Measurements from ENCODE around the gene CDH3. TPM values are rescaled to one million over a fixed set of nuclear protein-coding genes. Genes with fewer than 3 reads are reported as not detected.

CDH3 gene
- total RNA-seq, result under 1 TPM in 2 of 3 donors, not detected in 1; 0.79 to 0.92 TPM
- total RNA-seq (2013), result 0.23 TPM

DNA sequence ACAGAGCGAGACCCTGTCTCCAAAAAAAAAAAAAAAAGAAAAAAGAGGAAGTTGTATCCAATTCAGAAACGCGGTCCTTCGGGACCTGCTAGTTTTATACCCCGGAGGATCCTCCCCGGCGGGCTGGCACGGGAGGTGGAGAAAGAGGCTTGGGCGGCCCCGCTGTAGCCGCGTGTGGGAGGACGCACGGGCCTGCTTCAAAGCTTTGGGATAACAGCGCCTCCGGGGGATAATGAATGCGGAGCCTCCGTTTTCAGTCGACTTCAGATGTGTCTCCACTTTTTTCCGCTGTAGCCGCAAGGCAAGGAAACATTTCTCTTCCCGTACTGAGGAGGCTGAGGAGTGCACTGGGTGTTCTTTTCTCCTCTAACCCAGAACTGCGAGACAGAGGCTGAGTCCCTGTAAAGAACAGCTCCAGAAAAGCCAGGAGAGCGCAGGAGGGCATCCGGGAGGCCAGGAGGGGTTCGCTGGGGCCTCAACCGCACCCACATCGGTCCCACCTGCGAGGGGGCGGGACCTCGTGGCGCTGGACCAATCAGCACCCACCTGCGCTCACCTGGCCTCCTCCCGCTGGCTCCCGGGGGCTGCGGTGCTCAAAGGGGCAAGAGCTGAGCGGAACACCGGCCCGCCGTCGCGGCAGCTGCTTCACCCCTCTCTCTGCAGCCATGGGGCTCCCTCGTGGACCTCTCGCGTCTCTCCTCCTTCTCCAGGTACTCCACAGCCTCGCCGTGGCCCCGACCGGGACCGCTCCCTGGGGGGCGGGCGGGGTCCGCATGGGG is at the start of gene CDH3:
Gene CDH3, plus strand, starts transcription at position 596 of the 779 bp plus-strand sequence. Its CDS starts 70 bp downstream, at position 666.
- H3K27ac ChIP-seq (ENCODE audit: low read length), result no peak within 1 kb of the TSS
- TF ChIP-seq, protein P1, sequence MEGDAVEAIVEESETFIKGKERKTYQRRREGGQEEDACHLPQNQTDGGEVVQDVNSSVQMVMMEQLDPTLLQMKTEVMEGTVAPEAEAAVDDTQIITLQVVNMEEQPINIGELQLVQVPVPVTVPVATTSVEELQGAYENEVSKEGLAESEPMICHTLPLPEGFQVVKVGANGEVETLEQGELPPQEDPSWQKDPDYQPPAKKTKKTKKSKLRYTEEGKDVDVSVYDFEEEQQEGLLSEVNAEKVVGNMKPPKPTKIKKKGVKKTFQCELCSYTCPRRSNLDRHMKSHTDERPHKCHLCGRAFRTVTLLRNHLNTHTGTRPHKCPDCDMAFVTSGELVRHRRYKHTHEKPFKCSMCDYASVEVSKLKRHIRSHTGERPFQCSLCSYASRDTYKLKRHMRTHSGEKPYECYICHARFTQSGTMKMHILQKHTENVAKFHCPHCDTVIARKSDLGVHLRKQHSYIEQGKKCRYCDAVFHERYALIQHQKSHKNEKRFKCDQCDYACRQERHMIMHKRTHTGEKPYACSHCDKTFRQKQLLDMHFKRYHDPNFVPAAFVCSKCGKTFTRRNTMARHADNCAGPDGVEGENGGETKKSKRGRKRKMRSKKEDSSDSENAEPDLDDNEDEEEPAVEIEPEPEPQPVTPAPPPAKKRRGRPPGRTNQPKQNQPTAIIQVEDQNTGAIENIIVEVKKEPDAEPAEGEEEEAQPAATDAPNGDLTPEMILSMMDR (IDR thresholded peaks at IDR 0.05), result no peak
- no peak within 1 kb of the TSS for H3K4me3 ChIP-seq (ENCODE audit: low read length)
- intact Hi-C loops (cut with micrococcal nuclease), result no loop called here
- WGBS (ENCODE audit: insufficient coverage), result 3% methylated on average over 53 of the region's 53 CpGs
- ATAC-seq (no peak), DNase-seq (peak in 1 of 2 donors; percentile 38)
- H3K27me3 ChIP-seq (ENCODE audit: control insufficient read depth, insufficient read depth, low read length), result peaks cover 37% of the 10 kb centered on the region
- no peaks in the 10 kb centered on the region for H3K9me3 ChIP-seq (ENCODE audit: control insufficient read depth, insufficient read depth, low read length)
- H3K27me3 Mint-ChIP-seq (ENCODE audit: low read depth in 2 of 2), result peaks cover 47 to 49% of the 10 kb centered on the region in 2 donors
- H3K9me3 Mint-ChIP-seq, result no peaks in the 10 kb centered on the region
- peaks cover 0 to 5% of the 10 kb centered on the region in 2 donors for H3K4me1 Mint-ChIP-seq
- peaks cover 15% of the 10 kb centered on the region for H3K4me1 ChIP-seq (ENCODE audit: control insufficient read depth, insufficient read depth, low read length)
- no peaks in the 10 kb centered on the region for H3K36me3 Mint-ChIP-seq
- no peaks in the 10 kb centered on the region for H3K36me3 ChIP-seq (ENCODE audit: control insufficient read depth, insufficient read depth, low read length)
- no peak within 1 kb of the TSS for H3K27ac Mint-ChIP-seq
- peak within 1 kb of the TSS; percentile 35 for H3K4me3 Mint-ChIP-seq

DNA sequence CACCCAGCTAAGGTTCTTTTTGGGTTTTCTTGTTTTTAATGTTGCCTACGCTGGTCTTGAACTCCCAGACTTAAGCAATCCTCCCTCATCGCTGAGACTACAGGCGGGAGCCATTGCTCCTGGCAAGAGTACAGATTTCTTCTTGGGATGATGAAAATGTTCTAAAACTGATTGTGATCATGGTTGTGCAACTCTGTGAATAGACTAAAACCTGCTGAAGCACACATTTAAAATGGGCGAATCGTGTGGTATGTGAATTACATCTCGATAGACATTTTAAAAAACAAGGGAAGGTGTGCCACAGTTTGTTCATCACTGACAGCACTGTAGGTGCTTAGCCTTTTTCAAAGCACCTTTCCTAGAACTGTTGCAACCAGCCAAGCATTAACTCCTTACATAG is 48.8 kb upstream of the CDH3 start:
- Histone ChIP-seq H3K9me3 (ENCODE audit: control insufficient read depth, insufficient read depth, low read length) (no peaks in the 10 kb centered on the region), H3K4me3 (ENCODE audit: low read length) (no peak overlapping the region), H3K36me3 (ENCODE audit: control insufficient read depth, insufficient read depth, low read length) (no peaks in the 10 kb centered on the region), H3K27ac (ENCODE audit: low read length) (no peak overlapping the region), H3K4me1 (ENCODE audit: control insufficient read depth, insufficient read depth, low read length) (no peaks in the 10 kb centered on the region), H3K27me3 (ENCODE audit: control insufficient read depth, insufficient read depth, low read length) (no peaks in the 10 kb centered on the region)
- Mint-ChIP-seq H3K4me1 (no peaks in the 10 kb centered on the region), H3K36me3 (no peaks in the 10 kb centered on the region), H3K9me3 (peaks cover 0 to 4% of the 10 kb centered on the region in 2 donors), H3K27ac (no peak overlapping the region), H3K27me3 (ENCODE audit: low read depth in 2 of 2) (peaks cover 0 to 3% of the 10 kb centered on the region in 2 donors), H3K4me3 (no peak overlapping the region)
- no peak for ATAC-seq
- WGBS (ENCODE audit: insufficient coverage), result 94% methylated on average over 5 of the region's 6 CpGs
- TF ChIP-seq, protein P1 (IDR thresholded peaks at IDR 0.05), result no peak
- no peak for DNase-seq
- intact Hi-C loops (cut with micrococcal nuclease), result no loop called here

DNA sequence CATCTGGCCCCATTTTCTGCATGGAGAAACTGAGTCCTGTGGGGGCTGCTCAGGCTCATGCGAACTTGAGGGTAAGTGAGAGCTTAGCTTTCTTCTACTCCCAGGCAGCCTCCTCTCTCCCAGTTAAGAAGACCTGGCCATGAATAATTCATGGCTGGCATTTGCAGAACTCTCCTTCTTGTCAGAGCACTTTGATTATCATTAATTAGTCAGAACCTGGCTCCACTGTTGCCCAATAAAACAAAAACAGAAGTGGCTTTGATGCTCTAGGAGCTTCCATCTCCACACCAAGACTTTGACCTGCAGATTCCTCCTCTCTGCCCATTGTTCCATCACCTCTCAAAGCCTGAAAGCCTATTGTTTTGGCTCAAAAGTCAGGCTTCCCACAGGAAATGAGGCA is 45.5 kb upstream of the CDH3 start:
- Histone ChIP-seq H3K27me3 (ENCODE audit: control insufficient read depth, insufficient read depth, low read length) (no peaks in the 10 kb centered on the region), H3K36me3 (ENCODE audit: control insufficient read depth, insufficient read depth, low read length) (no peaks in the 10 kb centered on the region), H3K4me1 (ENCODE audit: control insufficient read depth, insufficient read depth, low read length) (no peaks in the 10 kb centered on the region), H3K9me3 (ENCODE audit: control insufficient read depth, insufficient read depth, low read length) (no peaks in the 10 kb centered on the region), H3K4me3 (ENCODE audit: low read length) (no peak overlapping the region), H3K27ac (ENCODE audit: low read length) (no peak overlapping the region)
- 91% methylated on average over 1 of the region's 1 CpG for WGBS (ENCODE audit: insufficient coverage)
- DNase-seq, result no peak
- no peak overlapping the region for H3K4me3 Mint-ChIP-seq
- H3K27ac Mint-ChIP-seq, result no peak overlapping the region
- no peaks in the 10 kb centered on the region for H3K9me3 Mint-ChIP-seq
- TF ChIP-seq, protein P1 (IDR thresholded peaks at IDR 0.05), result no peak
- no peak for ATAC-seq
- no peaks in the 10 kb centered on the region for H3K36me3 Mint-ChIP-seq
- H3K4me1 Mint-ChIP-seq, result no peaks in the 10 kb centered on the region
- no peaks in the 10 kb centered on the region for H3K27me3 Mint-ChIP-seq (ENCODE audit: low read depth in 2 of 2)
- intact Hi-C loops (cut with micrococcal nuclease), result no loop called here
